ENCODE data around the gene MIA3.
"Not testable (repeated sequence)": the region's sequence is repeated elsewhere in the genome, so short reads cannot be mapped to it uniquely, and the experiment has no call there.

MIA3 gene

GRCh38 chr1:222623458-222623857 lies 5.6 kb downstream of the MIA3 start:
- DNase-seq = no peak

- no peak for DNase-seq
Measured at GRCh38 chr1:222624214-222624613, 6.3 kb downstream of the MIA3 start.

- DNase-seq = no peak
Measured at GRCh38 chr1:222627232-222627631, 9.3 kb downstream of the MIA3 start.

- no peak for DNase-seq
Measured at GRCh38 chr1:222629921-222630535, 12.1 kb downstream of the MIA3 start.

- DNase-seq = no peak
Measured at GRCh38 chr1:222631611-222632208, 13.8 kb downstream of the MIA3 start.

- no peak for DNase-seq
Measured at GRCh38 chr1:222632749-222633148, 14.9 kb downstream of the MIA3 start.

- DNase-seq = peak; percentile 70
Measured at GRCh38 chr1:222634180-222635013, 16.5 kb downstream of the MIA3 start.

GRCh38 chr1:222641269-222641948 lies 23.5 kb downstream of the MIA3 start:
- no peak for DNase-seq

GRCh38 chr1:222642468-222642867 lies 24.6 kb downstream of the MIA3 start:
- DNase-seq = no peak

- no peak for DNase-seq
Measured at GRCh38 chr1:222643606-222643937, 25.7 kb downstream of the MIA3 start.

GRCh38 chr1:222643938-222644635 lies 26.2 kb downstream of the MIA3 start:
- peak; percentile 98 for DNase-seq

- DNase-seq = no peak
Measured at GRCh38 chr1:222644636-222644980, 26.7 kb downstream of the MIA3 start.

GRCh38 chr1:222652676-222653075 lies 34.8 kb downstream of the MIA3 start:
- DNase-seq = no peak

- DNase-seq = no peak
Measured at GRCh38 chr1:222653178-222653827, 35.4 kb downstream of the MIA3 start.

GRCh38 chr1:222654849-222655248 lies 37.0 kb downstream of the MIA3 start:
- no peak for DNase-seq

GRCh38 chr1:222656391-222657155 lies 38.7 kb downstream of the MIA3 start:
- no peak for DNase-seq

GRCh38 chr1:222657899-222658298 lies 40.0 kb downstream of the MIA3 start:
- DNase-seq = no peak

GRCh38 chr1:222663431-222663934 lies 45.6 kb downstream of the MIA3 start:
- no peak for DNase-seq

GRCh38 chr1:222665964-222666363 lies 48.1 kb downstream of the MIA3 start:
- DNase-seq = no peak

GRCh38 chr1:222668184-222668583 lies 50.3 kb downstream of the MIA3 start:
- not testable (repeated sequence) for DNase-seq

- DNase-seq = not testable (repeated sequence)
Measured at GRCh38 chr1:222669107-222669506, 51.2 kb downstream of the MIA3 start.

Data from retina (tissue), 1 donor.